GM10266 (cell line): Measurements from ENCODE around the gene DOCK1.

Experiments
- DNase-seq: peaks from one replicate; pipeline ENCODE4 v3.0.0; 2012; ENCODE audit errors: extremely low spot score
- CTCF ChIP-seq: IDR thresholded peaks from 2 replicates; pipeline ENCODE4 v1.5.1; 2012; ENCODE audit warnings: mild to moderate bottlenecking, low read depth; ENCODE audit not compliant: control insufficient read depth, insufficient read depth; ENCODE audit errors: missing control alignments

The DOCK1 gene

GRCh38 chr10:127424594-127425264 lies 519.5 kb downstream of the DOCK1 start:
- TF ChIP-seq CTCF = no peak
- no peak for DNase-seq

- no peak for DNase-seq
- no peak for TF ChIP-seq CTCF
Measured at GRCh38 chr10:127426746-127427145, 521.5 kb downstream of the DOCK1 start.

GRCh38 chr10:127427926-127428325 lies 522.7 kb downstream of the DOCK1 start:
- TF ChIP-seq CTCF = no peak
- no peak for DNase-seq

GRCh38 chr10:127428385-127428980 lies 523.3 kb downstream of the DOCK1 start:
- TF ChIP-seq CTCF = no peak
- DNase-seq = no peak

- DNase-seq = no peak
- no peak for TF ChIP-seq CTCF
Measured at GRCh38 chr10:127429601-127430312, 524.5 kb downstream of the DOCK1 start.

- no peak for TF ChIP-seq CTCF
- no peak for DNase-seq
Measured at GRCh38 chr10:127431525-127431924, 526.3 kb downstream of the DOCK1 start.

GRCh38 chr10:127434006-127434405 lies 528.8 kb downstream of the DOCK1 start:
- no peak for TF ChIP-seq CTCF
- DNase-seq = no peak
